Trophoblast cell (in vitro differentiated cells and primary cell): Measurements from ENCODE around the gene FAM222B.

Experiments
- DNase-seq, 2 donors: peaks; one replicate each; pipeline ENCODE4 v3.0.0-alpha.2; 2016
- H2AFZ ChIP-seq: 2 replicates; pipeline ENCODE4 v1.6.1; 2013; ENCODE audit warnings: low read length, moderate library complexity, mild to moderate bottlenecking; ENCODE audit not compliant: insufficient read depth, poor library complexity
- H2AK5ac ChIP-seq: 2 replicates; pipeline ENCODE4 v1.6.1; 2013; ENCODE audit warnings: mild to moderate bottlenecking, low read length
- H2BK120ac ChIP-seq: 2 replicates; pipeline ENCODE4 v1.6.1; 2013; ENCODE audit warnings: low read length, mild to moderate bottlenecking, moderate library complexity; ENCODE audit not compliant: insufficient read depth, poor library complexity
- H2BK12ac ChIP-seq: 2 replicates; pipeline ENCODE4 v1.6.1; 2013; ENCODE audit warnings: mild to moderate bottlenecking, low read length, moderate library complexity
- H2BK5ac ChIP-seq: 2 replicates; pipeline ENCODE4 v1.6.1; 2013; ENCODE audit warnings: low read length, low read depth, moderate library complexity, mild to moderate bottlenecking; ENCODE audit not compliant: poor library complexity
- H3K14ac ChIP-seq: 2 replicates; pipeline ENCODE4 v1.6.1; 2013; ENCODE audit warnings: mild to moderate bottlenecking, low read length
- H3K18ac ChIP-seq: 2 replicates; pipeline ENCODE4 v1.6.1; 2013; ENCODE audit warnings: mild to moderate bottlenecking, low read length
- H3K23ac ChIP-seq: 2 replicates; pipeline ENCODE4 v1.6.1; 2013; ENCODE audit warnings: low read length
- H3K27ac ChIP-seq: 2 replicates; pipeline ENCODE4 v1.5.1; 2013; ENCODE audit warnings: low read depth, mild to moderate bottlenecking, inconsistent platforms, low read length, moderate library complexity
- H3K27me3 ChIP-seq: 2 replicates; pipeline ENCODE4 v1.6.1; 2013; ENCODE audit warnings: inconsistent platforms, mild to moderate bottlenecking, low read length, moderate library complexity; ENCODE audit not compliant: insufficient read depth
- H3K36me3 ChIP-seq, 2 experiments: 1 replicate in 1 of 2; 2 replicates in 1 of 2; pipeline ENCODE4 v1.6.1; 2013; ENCODE audit warnings: low read length in 2 of 2, mild to moderate bottlenecking in 2 of 2, moderate library complexity in 1 of 2; ENCODE audit not compliant: insufficient read depth in 2 of 2, control insufficient read depth in 1 of 2
- H3K4ac ChIP-seq: 2 replicates; pipeline ENCODE4 v1.6.1; 2013; ENCODE audit warnings: low read depth, mild to moderate bottlenecking, low read length, moderate library complexity
- H3K4me1 ChIP-seq, 2 experiments: 1 replicate in 1 of 2; 2 replicates in 1 of 2; pipeline ENCODE4 v1.6.1; 2013; ENCODE audit warnings: low read length in 2 of 2, mild to moderate bottlenecking in 2 of 2, moderate library complexity in 1 of 2; ENCODE audit not compliant: insufficient read depth in 2 of 2, control insufficient read depth in 1 of 2
- H3K4me2 ChIP-seq: 2 replicates; pipeline ENCODE4 v1.6.1; 2013; ENCODE audit warnings: inconsistent platforms, mild to moderate bottlenecking, low read length, moderate library complexity
- H3K4me3 ChIP-seq: 2 replicates; pipeline ENCODE4 v1.5.1; 2013; ENCODE audit warnings: mild to moderate bottlenecking, low read depth, low read length, inconsistent platforms
- H3K79me1 ChIP-seq: one replicate; pipeline ENCODE4 v1.6.1; 2013; ENCODE audit warnings: low read length
- H3K79me2 ChIP-seq: 2 replicates; pipeline ENCODE4 v1.6.1; 2013; ENCODE audit warnings: low read length, mild to moderate bottlenecking; ENCODE audit not compliant: control insufficient read depth, insufficient read depth, poor library complexity
- H3K9ac ChIP-seq: 2 replicates; pipeline ENCODE4 v1.6.1; 2013; ENCODE audit warnings: mild to moderate bottlenecking, low read length
- H3K9me3 ChIP-seq: 2 replicates; pipeline ENCODE4 v1.6.1; 2013; ENCODE audit warnings: low read depth, mild to moderate bottlenecking, control low read depth, inconsistent platforms, low read length; ENCODE audit not compliant: insufficient read depth
- H4K12ac ChIP-seq: 2 replicates; pipeline ENCODE4 v1.6.1; 2013; ENCODE audit warnings: low read depth, mild to moderate bottlenecking, low read length, moderate library complexity
- H4K8ac ChIP-seq: 2 replicates; pipeline ENCODE4 v1.6.1; 2013; ENCODE audit warnings: low read depth, mild to moderate bottlenecking, low read length, moderate library complexity
- H4K91ac ChIP-seq: one replicate; pipeline ENCODE4 v1.6.1; 2013; ENCODE audit warnings: low read depth, mild to moderate bottlenecking, low read length, moderate library complexity
- WGBS: extraction: QIAGEN DNeasy Blood & Tissue Kit; methylation state at CpG from one replicate; pipeline ENCODE4 v1.1.7; 2013; ENCODE audit warnings: missing lambda C conversion rate; ENCODE audit not compliant: insufficient read length, insufficient coverage; ENCODE audit errors: extremely low coverage; 5-methylcytosine and 5-hydroxymethylcytosine counted together

Gene FAM222B

GRCh38 chr17:28755486-28755885 is 87.1 kb downstream of the FAM222B start:
- Histone ChIP-seq H2BK12ac (no peak overlapping the region), H3K79me2 (no peaks in the 10 kb centered on the region), H2BK5ac (no peak overlapping the region), H3K27ac (no peak overlapping the region), H2BK120ac (no peak overlapping the region), H3K4me2 (no peak overlapping the region), H3K27me3 (no peaks in the 10 kb centered on the region), H4K12ac (no peak overlapping the region), H3K14ac (no peak overlapping the region), H3K9me3 (no peaks in the 10 kb centered on the region), H3K79me1 (no peaks in the 10 kb centered on the region), H3K18ac (no peak overlapping the region), H3K4me1 (peaks cover 0 to 4% of the 10 kb centered on the region in 2 experiments), H3K4ac (no peak overlapping the region), H2AFZ (no peak overlapping the region), H3K36me3 (peaks cover 36 to 50% of the 10 kb centered on the region in 2 experiments), H2AK5ac (no peak overlapping the region), H4K8ac (no peak overlapping the region), H3K23ac (no peak overlapping the region), H3K4me3 (no peak overlapping the region), H4K91ac (no peak overlapping the region), H3K9ac (no peak overlapping the region)
- no CpG with 5 or more reads among the region's 7 CpGs for WGBS
- no peak for DNase-seq

GRCh38 chr17:28751600-28752366 is 90.8 kb downstream of the FAM222B start:
- H4K8ac ChIP-seq, result no peak overlapping the region
- no peak overlapping the region for H4K12ac ChIP-seq
- H3K4ac ChIP-seq, result no peak overlapping the region
- no peak overlapping the region for H4K91ac ChIP-seq
- H2AK5ac ChIP-seq, result no peak overlapping the region
- H3K36me3 ChIP-seq, result peaks cover 50 to 57% of the 10 kb centered on the region in 2 experiments
- H3K9me3 ChIP-seq, result no peaks in the 10 kb centered on the region
- WGBS, result no CpG with 5 or more reads among the region's 10 CpGs
- H3K79me2 ChIP-seq, result peaks cover 7% of the 10 kb centered on the region
- H3K9ac ChIP-seq, result no peak overlapping the region
- no peak overlapping the region for H3K23ac ChIP-seq
- H3K18ac ChIP-seq, result no peak overlapping the region
- H3K79me1 ChIP-seq, result peaks cover 12% of the 10 kb centered on the region
- H3K4me3 ChIP-seq, result no peak overlapping the region
- H2BK5ac ChIP-seq, result no peak overlapping the region
- H3K27ac ChIP-seq, result no peak overlapping the region
- H3K27me3 ChIP-seq, result no peaks in the 10 kb centered on the region
- no peak overlapping the region for H2BK120ac ChIP-seq
- DNase-seq, result no peak
- H3K4me1 ChIP-seq, result peaks cover 15 to 19% of the 10 kb centered on the region in 2 experiments
- no peak overlapping the region for H3K14ac ChIP-seq
- H3K4me2 ChIP-seq, result no peak overlapping the region
- H2AFZ ChIP-seq, result no peak overlapping the region
- H2BK12ac ChIP-seq, result no peak overlapping the region

- Histone ChIP-seq H3K4me2 (no peak overlapping the region), H3K79me2 (peaks cover 19% of the 10 kb centered on the region), H2BK12ac (no peak overlapping the region), H3K79me1 (peaks cover 25% of the 10 kb centered on the region), H2BK120ac (no peak overlapping the region), H3K4me1 (peaks cover 27 to 29% of the 10 kb centered on the region in 2 experiments), H2BK5ac (no peak overlapping the region), H2AK5ac (no peak overlapping the region), H3K18ac (no peak overlapping the region), H3K14ac (no peak overlapping the region), H4K12ac (peak overlapping the region; percentile 66), H3K23ac (no peak overlapping the region), H3K27ac (no peak overlapping the region), H4K8ac (no peak overlapping the region), H4K91ac (no peak overlapping the region), H2AFZ (no peak overlapping the region), H3K4me3 (no peak overlapping the region), H3K36me3 (peaks cover 61 to 63% of the 10 kb centered on the region in 2 experiments), H3K9ac (no peak overlapping the region), H3K4ac (peak overlapping the region; percentile 8), H3K27me3 (no peaks in the 10 kb centered on the region), H3K9me3 (no peaks in the 10 kb centered on the region)
- peak; percentile 93 to 98 for DNase-seq
- no CpG with 5 or more reads among the region's 20 CpGs for WGBS
These were observed 92.2 kb downstream of the FAM222B start for GRCh38 chr17:28750178-28751047.

- Histone ChIP-seq H3K4me1 (peaks cover 27 to 29% of the 10 kb centered on the region in 2 experiments), H3K27ac (peak overlapping the region; percentile 21), H3K79me1 (peaks cover 32% of the 10 kb centered on the region), H4K8ac (no peak overlapping the region), H3K18ac (no peak overlapping the region), H3K23ac (no peak overlapping the region), H2BK12ac (no peak overlapping the region), H2AK5ac (no peak overlapping the region), H2AFZ (no peak overlapping the region), H4K12ac (no peak overlapping the region), H3K79me2 (peaks cover 25% of the 10 kb centered on the region), H3K36me3 (peaks cover 61 to 69% of the 10 kb centered on the region in 2 experiments), H3K9ac (no peak overlapping the region), H3K4me3 (no peak overlapping the region), H3K14ac (no peak overlapping the region), H3K27me3 (no peaks in the 10 kb centered on the region), H3K4me2 (no peak overlapping the region), H3K4ac (no peak overlapping the region), H4K91ac (no peak overlapping the region), H2BK120ac (no peak overlapping the region), H3K9me3 (peaks cover 2% of the 10 kb centered on the region), H2BK5ac (no peak overlapping the region)
- DNase-seq, result no peak
- no CpG with 5 or more reads among the region's 11 CpGs for WGBS
These were observed 92.9 kb downstream of the FAM222B start for GRCh38 chr17:28749516-28750177.
